HG02870 (cell line): ENCODE data around the gene RIC1.

Source experiments
- ATAC-seq: cut with Tn5 transposase; IDR thresholded peaks from one replicate; pipeline ENCODE4 v1.9.1; 2021; ENCODE audit warnings: mild to moderate bottlenecking, moderate library complexity; ENCODE audit not compliant: unreplicated experiment

The RIC1 gene

GRCh38 chr9:5820425-5820824, 191.5 kb downstream of the RIC1 start:
- ATAC-seq: no peak

GRCh38 chr9:5825223-5825622, 196.3 kb downstream of the RIC1 start:
- no peak for ATAC-seq
